HG03439 (cell line): ENCODE results near the gene BTF3L4.

ENCODE experiments used
- ATAC-seq: cut with Tn5 transposase; IDR thresholded peaks from one replicate; pipeline ENCODE4 v1.9.1; 2021; ENCODE audit warnings: mild to moderate bottlenecking, moderate library complexity; ENCODE audit not compliant: unreplicated experiment

The BTF3L4 gene

GRCh38 chr1:52122384-52122783, 66.3 kb downstream of the BTF3L4 start:
- ATAC-seq, result no peak

DNA sequence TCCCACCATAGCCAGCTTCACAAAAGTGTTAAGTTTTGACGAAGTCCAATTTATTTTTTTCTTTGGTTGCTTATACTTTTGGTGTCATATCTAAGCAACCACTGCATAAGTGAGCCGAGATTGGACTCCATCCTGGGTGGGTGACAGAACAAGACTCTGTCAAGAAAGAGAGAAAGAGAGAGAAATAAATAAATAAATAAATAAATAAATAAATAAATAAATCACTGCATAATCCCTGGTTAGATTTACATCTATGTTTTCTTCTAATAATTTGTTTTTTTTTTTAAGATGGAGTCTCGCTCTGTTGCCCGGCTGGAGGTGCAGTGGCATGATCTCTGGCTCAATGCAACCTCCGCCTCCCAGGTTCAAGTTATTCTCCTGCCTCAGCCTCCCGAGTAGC, 67.5 kb downstream of the BTF3L4 start:
- no peak for ATAC-seq

GRCh38 chr1:52125736-52126359, 69.8 kb downstream of the BTF3L4 start:
- no peak for ATAC-seq

DNA sequence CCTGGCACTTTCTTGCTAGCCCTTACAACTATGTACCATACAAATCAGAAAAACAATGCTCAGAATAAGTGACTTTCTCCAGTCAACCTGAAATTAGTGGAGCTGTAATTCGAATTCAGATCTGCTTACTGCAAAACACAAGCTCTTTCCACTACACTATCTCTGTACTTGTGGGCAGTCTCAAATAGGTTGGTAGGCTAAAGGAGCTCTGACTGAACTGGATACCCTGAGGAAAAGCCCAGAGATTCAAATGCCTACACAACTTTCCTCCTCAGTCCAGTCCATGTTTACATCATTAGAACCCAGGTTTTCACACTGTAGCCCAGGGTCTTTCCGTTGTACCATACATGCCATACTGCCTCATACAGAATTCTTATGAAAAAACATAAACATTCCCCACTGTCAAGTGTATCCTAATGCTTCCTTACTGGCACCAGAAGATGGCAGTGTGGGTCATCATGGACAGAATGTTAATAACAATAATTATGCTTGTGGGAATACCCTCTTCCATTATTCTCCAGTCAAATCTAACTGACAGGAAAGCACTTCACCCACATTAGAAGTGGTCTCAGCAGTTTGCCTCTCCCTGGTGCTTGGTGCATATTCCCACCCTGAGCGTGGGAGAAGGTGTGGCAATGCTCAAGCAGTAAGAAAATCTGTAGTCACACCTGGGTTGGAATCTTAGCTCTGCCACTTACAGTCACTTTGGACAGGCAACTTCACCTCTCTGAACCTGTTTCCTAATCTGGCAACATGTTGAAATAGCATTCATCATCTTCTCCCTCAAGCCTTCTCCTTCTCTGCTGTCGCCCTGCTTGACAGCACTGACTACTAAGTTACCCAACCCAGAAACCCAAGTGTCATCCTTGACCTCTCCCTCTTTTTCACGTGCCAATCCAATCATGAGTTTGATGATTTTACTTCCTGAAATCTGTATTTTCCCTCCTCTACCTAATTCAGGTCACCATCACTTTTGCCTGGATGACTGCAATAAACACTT, 71.4 kb downstream of the BTF3L4 start:
- ATAC-seq, result no peak

- ATAC-seq, result peak; percentile 74
These were observed 83.9 kb downstream of the BTF3L4 start for GRCh38 chr1:52139817-52140540.
